GM12892 (cell line): ENCODE measurements around the gene FOXO3.

ENCODE experiments used
- POLR2AphosphoS5 ChIP-seq: IDR thresholded peaks from 2 replicates; pipeline ENCODE4 v1.6.1; 2011; ENCODE audit warnings: low read depth, low read length, control low read depth
- TAF1 ChIP-seq: IDR thresholded peaks from 2 replicates; pipeline ENCODE4 v1.6.1; 2011; ENCODE audit warnings: low read depth, mild to moderate bottlenecking, control low read depth, low read length, borderline replicate concordance

GRCh38 chr6:108719477-108719876 lies 158.8 kb downstream of the FOXO3 start:
- TF ChIP-seq TAF1 (no peak), POLR2AphosphoS5 (no peak)
